Natural killer cell (primary cell): ENCODE measurements around the gene FBXW4. TPM values are rescaled to one million over a fixed set of nuclear protein-coding genes. Genes with fewer than 3 reads are reported as not detected.

Source experiments
- ATAC-seq, 3 donors: fragments of 150-1000 bp in 2 of 3; fragments of 200-7000 bp in 1 of 3; cut with Tn5 transposase; 1 replicate in 1 of 3; 2 replicates in 2 of 3; pipeline ENCODE4 v1.10.0; 2021; ENCODE audit warnings: mild to moderate bottlenecking in 2 of 3, moderate library complexity in 2 of 3
- DNase-seq, 2 donors: peaks; one replicate each; pipeline versions ENCODE4 v3.0.0 to v3.0.0-alpha.2; 2013 to 2021; ENCODE audit warnings: mixed read lengths in 1 of 2
- H3K27ac ChIP-seq: one replicate; pipeline ENCODE4 v1.5.1; 2013; ENCODE audit warnings: mild to moderate bottlenecking, low read length
- H3K27me3 ChIP-seq: one replicate; pipeline ENCODE4 v1.6.1; 2013; ENCODE audit warnings: low read length; ENCODE audit not compliant: control insufficient read depth, insufficient read depth
- H3K36me3 ChIP-seq: one replicate; pipeline ENCODE4 v1.6.1; 2013; ENCODE audit warnings: low read length; ENCODE audit not compliant: control insufficient read depth, insufficient read depth
- H3K4me1 ChIP-seq: one replicate; pipeline ENCODE4 v1.6.1; 2013; ENCODE audit warnings: low read length; ENCODE audit not compliant: control insufficient read depth, insufficient read depth
- H3K4me3 ChIP-seq: one replicate; pipeline ENCODE4 v1.5.1; 2013; ENCODE audit warnings: low read length
- H3K9me3 ChIP-seq: one replicate; pipeline ENCODE4 v1.6.1; 2013; ENCODE audit warnings: low read length; ENCODE audit not compliant: control insufficient read depth, insufficient read depth
- H3K27ac Mint-ChIP-seq, 2 donors: one replicate each; pipeline ENCODE4 v1.8.0; 2022; ENCODE audit warnings: mild to moderate bottlenecking in 2 of 2, mixed read lengths in 2 of 2, moderate library complexity in 1 of 2
- H3K27me3 Mint-ChIP-seq, 2 donors: one replicate each; pipeline ENCODE4 v1.8.0; 2022; ENCODE audit warnings: low read depth in 2 of 2, mixed read lengths in 2 of 2
- H3K36me3 Mint-ChIP-seq: one replicate; pipeline ENCODE4 v1.8.0; 2022; ENCODE audit warnings: mixed read lengths
- H3K4me1 Mint-ChIP-seq, 2 donors: one replicate each; pipeline ENCODE4 v1.8.0; 2022; ENCODE audit warnings: mixed read lengths in 2 of 2
- H3K4me3 Mint-ChIP-seq: one replicate; pipeline ENCODE4 v1.8.0; 2022; ENCODE audit warnings: mild to moderate bottlenecking, moderate library complexity, mixed read lengths
- H3K9me3 Mint-ChIP-seq, 2 donors: one replicate each; pipeline ENCODE4 v1.8.0; 2022; ENCODE audit warnings: mixed read lengths in 2 of 2
- CTCF ChIP-seq: fragments of 200-600 bp; IDR thresholded peaks from one replicate; pipeline ENCODE4 v1.8.0; 2022; ENCODE audit warnings: antibody characterized with exemption
- WGBS: methylation state at CpG from one replicate; pipeline ENCODE4 v1.1.7; 2013; ENCODE audit warnings: missing lambda C conversion rate; ENCODE audit not compliant: insufficient coverage; 5-methylcytosine and 5-hydroxymethylcytosine counted together
- intact Hi-C: fragments of 100-400 bp; cut with micrococcal nuclease; formaldehyde crosslinking; loops from one replicate; pipeline ENCODE4 v1.14.2; 2022
- total RNA-seq, 4 donors: library from RNA; stranded (reverse); fragments of 120-200 nt in 1 of 4; gene quantifications; one replicate each; pipeline versions ENCODE4 v1.2.3 to v1.2.4, GENCODE V29; 2013 to 2022

FBXW4 gene
- total RNA-seq, 3 donors from 2014 or later (not counting 1 experiment from before 2014, with no cell fraction given), result 85.9 to 106 (median 91.9) TPM

- Histone ChIP-seq H3K27me3 (no peaks in the 10 kb centered on the region), H3K4me3 (peak within 1 kb of the TSS; percentile 94), H3K4me1 (peaks cover 19% of the 10 kb centered on the region), H3K9me3 (no peaks in the 10 kb centered on the region), H3K36me3 (peaks cover 9% of the 10 kb centered on the region), H3K27ac (peak within 1 kb of the TSS; percentile 68)
- ATAC-seq, result peak; percentile 92 to 99 (median 97)
- intact Hi-C loops, result loop anchor here (5.0 kb wide), 1 partner anchor 236 kb away; the partner anchor contains the start of gene BTRC
- DNase-seq, result peak; percentile 90 to 94
- TF ChIP-seq CTCF, result no peak
- H3K27ac Mint-ChIP-seq, result peak within 1 kb of the TSS; percentile 75 to 93
- H3K36me3 Mint-ChIP-seq, result no peaks in the 10 kb centered on the region
- peak within 1 kb of the TSS; percentile 92 for H3K4me3 Mint-ChIP-seq
- H3K4me1 Mint-ChIP-seq, result peaks cover 13 to 36% of the 10 kb centered on the region in 2 donors
- 1% methylated on average over 49 of the region's 50 CpGs for WGBS
- no peaks in the 10 kb centered on the region for H3K27me3 Mint-ChIP-seq
- no peaks in the 10 kb centered on the region for H3K9me3 Mint-ChIP-seq
Measured at GRCh38 chr10:101587725-101588653, 107.0 kb downstream of the FBXW4 start, which contains the start of the genes DPCD and POLL. Gene DPCD (plus strand): TSS chr10:101588321. CDS start chr10:101588337, 16 bp downstream. Gene POLL (minus strand): TSS chr10:101588257. CDS start chr10:101587360, 897 bp downstream.

GRCh38 chr10:101585841-101586240, 109.1 kb downstream of the FBXW4 start:
- Histone ChIP-seq H3K4me1 (peaks cover 19% of the 10 kb centered on the region), H3K27me3 (no peaks in the 10 kb centered on the region), H3K4me3 (no peak overlapping the region), H3K27ac (no peak overlapping the region), H3K36me3 (peaks cover 21% of the 10 kb centered on the region), H3K9me3 (no peaks in the 10 kb centered on the region)
- intact Hi-C loops, result loop anchor here (5.0 kb wide), 1 partner anchor 234 kb away; the partner anchor contains the start of gene BTRC
- H3K27me3 Mint-ChIP-seq, result no peaks in the 10 kb centered on the region
- WGBS, result 97% methylated on average over 9 of the region's 9 CpGs
- no peak for ATAC-seq
- no peak overlapping the region for H3K27ac Mint-ChIP-seq
- no peaks in the 10 kb centered on the region for H3K36me3 Mint-ChIP-seq
- DNase-seq, result no peak
- H3K4me1 Mint-ChIP-seq, result peaks cover 13 to 36% of the 10 kb centered on the region in 2 donors
- no peak overlapping the region for H3K4me3 Mint-ChIP-seq
- no peak for TF ChIP-seq CTCF
- H3K9me3 Mint-ChIP-seq, result no peaks in the 10 kb centered on the region

GRCh38 chr10:101580486-101581399, 114.2 kb downstream of the FBXW4 start:
- no peak overlapping the region for H3K4me3 Mint-ChIP-seq
- DNase-seq (no peak), ATAC-seq (no peak)
- no peaks in the 10 kb centered on the region for H3K27me3 Mint-ChIP-seq
- no peak overlapping the region for H3K4me3 ChIP-seq
- no peaks in the 10 kb centered on the region for H3K36me3 Mint-ChIP-seq
- H3K4me1 Mint-ChIP-seq, result peaks cover 0 to 9% of the 10 kb centered on the region in 2 donors
- H3K36me3 ChIP-seq, result peaks cover 32% of the 10 kb centered on the region
- 94% methylated on average over 10 of the region's 10 CpGs for WGBS
- H3K27ac Mint-ChIP-seq, result no peak overlapping the region
- H3K4me1 ChIP-seq, result no peaks in the 10 kb centered on the region
- H3K27me3 ChIP-seq, result no peaks in the 10 kb centered on the region
- H3K9me3 Mint-ChIP-seq, result no peaks in the 10 kb centered on the region
- intact Hi-C loops, result no loop called here
- no peak for TF ChIP-seq CTCF
- H3K27ac ChIP-seq, result no peak overlapping the region
- H3K9me3 ChIP-seq, result no peaks in the 10 kb centered on the region
